Measurements from ENCODE around the gene TEAD1.

The TEAD1 gene

GRCh38 chr11:12768726-12769673 is 94.8 kb downstream of the TEAD1 start:
- no peak for DNase-seq

GRCh38 chr11:12769834-12770345 is 95.7 kb downstream of the TEAD1 start:
- DNase-seq = no peak

GRCh38 chr11:12770435-12770834 is 96.2 kb downstream of the TEAD1 start:
- DNase-seq = no peak

GRCh38 chr11:12770966-12771597 is 96.9 kb downstream of the TEAD1 start:
- no peak for DNase-seq

- no peak for DNase-seq
Observed at GRCh38 chr11:12771875-12772274, 97.7 kb downstream of the TEAD1 start.

- DNase-seq = no peak
Observed at GRCh38 chr11:12772324-12772723, 98.1 kb downstream of the TEAD1 start.

GRCh38 chr11:12773591-12773990 is 99.4 kb downstream of the TEAD1 start:
- no peak for DNase-seq

- no peak for DNase-seq
Observed at GRCh38 chr11:12775955-12776354, 101.7 kb downstream of the TEAD1 start.

GRCh38 chr11:12777208-12777874 is 103.1 kb downstream of the TEAD1 start:
- DNase-seq = no peak

GRCh38 chr11:12778240-12778905 is 104.2 kb downstream of the TEAD1 start:
- DNase-seq = no peak

GRCh38 chr11:12783765-12784164 is 109.5 kb downstream of the TEAD1 start:
- DNase-seq = no peak

- no peak for DNase-seq
Observed at GRCh38 chr11:12784445-12784844, 110.2 kb downstream of the TEAD1 start.

GRCh38 chr11:12784987-12785386 is 110.8 kb downstream of the TEAD1 start:
- DNase-seq = no peak

- no peak for DNase-seq
Observed at GRCh38 chr11:12785901-12786300, 111.7 kb downstream of the TEAD1 start.

GRCh38 chr11:12786450-12786849 is 112.2 kb downstream of the TEAD1 start:
- DNase-seq = no peak

GRCh38 chr11:12786891-12787290 is 112.7 kb downstream of the TEAD1 start:
- DNase-seq = no peak

- no peak for DNase-seq
Observed at GRCh38 chr11:12787847-12788246, 113.6 kb downstream of the TEAD1 start.

- DNase-seq = no peak
Observed at GRCh38 chr11:12789054-12789453, 114.8 kb downstream of the TEAD1 start.

- DNase-seq = no peak
Observed at GRCh38 chr11:12789596-12790215, 115.5 kb downstream of the TEAD1 start.

- no peak for DNase-seq
Observed at GRCh38 chr11:12790861-12791616, 116.8 kb downstream of the TEAD1 start.

GRCh38 chr11:12792018-12792417 is 117.8 kb downstream of the TEAD1 start:
- no peak for DNase-seq

- DNase-seq = no peak
Observed at GRCh38 chr11:12792590-12792989, 118.4 kb downstream of the TEAD1 start.
